Endothelial cell (in vitro differentiated cells): Measurements from ENCODE around the gene MPND. TPM values are rescaled to one million over a fixed set of nuclear protein-coding genes. Genes with fewer than 3 reads are reported as not detected.

Experiments used
- DNase-seq: peaks from one replicate; pipeline ENCODE4 v3.0.0; 2021; ENCODE audit warnings: low spot score
- H3K27ac Mint-ChIP-seq: one replicate; pipeline ENCODE4 v1.8.0; 2021; ENCODE audit warnings: mixed read lengths, inconsistent platforms; ENCODE audit not compliant: unreplicated experiment
- H3K27me3 Mint-ChIP-seq: one replicate; pipeline ENCODE4 v1.8.0; 2021; ENCODE audit warnings: mild to moderate bottlenecking, moderate library complexity, mixed read lengths, inconsistent platforms; ENCODE audit not compliant: unreplicated experiment
- H3K36me3 Mint-ChIP-seq: one replicate; pipeline ENCODE4 v1.8.0; 2021; ENCODE audit warnings: mild to moderate bottlenecking, low read depth, mixed read lengths, inconsistent platforms; ENCODE audit not compliant: unreplicated experiment
- H3K4me1 Mint-ChIP-seq: one replicate; pipeline ENCODE4 v1.8.0; 2021; ENCODE audit warnings: mild to moderate bottlenecking, mixed read lengths, inconsistent platforms; ENCODE audit not compliant: unreplicated experiment
- H3K4me3 Mint-ChIP-seq: one replicate; pipeline ENCODE4 v1.8.0; 2021; ENCODE audit warnings: mild to moderate bottlenecking, mixed read lengths, inconsistent platforms; ENCODE audit not compliant: unreplicated experiment
- H3K9me3 Mint-ChIP-seq: one replicate; pipeline ENCODE4 v1.8.0; 2021; ENCODE audit warnings: mixed read lengths, inconsistent platforms; ENCODE audit not compliant: unreplicated experiment
- CTCF ChIP-seq: fragments of 200-600 bp; sonication (generic); IDR thresholded peaks from one replicate; pipeline ENCODE4 v1.5.0; 2021; ENCODE audit warnings: antibody characterized with exemption; ENCODE audit not compliant: unreplicated experiment
- total RNA-seq: library from RNA; stranded (reverse); fragmentation: NEBNext Ultra II Directional; extraction: Animal tissue kit (Norgen Biotek cat#: 25700); gene quantifications from one replicate; pipeline ENCODE4 v1.2.1, GENCODE V29; 2021; ENCODE audit not compliant: unreplicated experiment

MPND gene
- total RNA-seq, 1 donor from 2014 or later: 18.3 TPM

- no peaks in the 10 kb centered on the region for H3K9me3 Mint-ChIP-seq
- H3K4me1 Mint-ChIP-seq: peaks cover 5% of the 10 kb centered on the region
- H3K27me3 Mint-ChIP-seq: peaks cover 9% of the 10 kb centered on the region
- TF ChIP-seq CTCF: no peak
- peak overlapping the region; percentile 42 for H3K4me3 Mint-ChIP-seq
- no peak for DNase-seq
- peaks cover 43% of the 10 kb centered on the region for H3K36me3 Mint-ChIP-seq
- no peak overlapping the region for H3K27ac Mint-ChIP-seq
Measured at GRCh38 chr19:4319067-4319718, 24.2 kb upstream of the MPND start.

- TF ChIP-seq CTCF: no peak
- Mint-ChIP-seq H3K9me3 (no peaks in the 10 kb centered on the region), H3K27ac (no peak overlapping the region), H3K4me3 (peak overlapping the region; percentile 11), H3K36me3 (peaks cover 45% of the 10 kb centered on the region), H3K27me3 (peaks cover 9% of the 10 kb centered on the region), H3K4me1 (no peaks in the 10 kb centered on the region)
- no peak for DNase-seq
Measured at GRCh38 chr19:4320419-4320818, 22.9 kb upstream of the MPND start.

GRCh38 chr19:4322942-4323665 is 20.3 kb upstream of the MPND start:
- no peaks in the 10 kb centered on the region for H3K9me3 Mint-ChIP-seq

GRCh38 chr19:4323692-4324091 is 19.7 kb upstream of the MPND start:
- Mint-ChIP-seq H3K27ac (no peak overlapping the region), H3K4me1 (no peaks in the 10 kb centered on the region), H3K36me3 (peaks cover 39% of the 10 kb centered on the region), H3K27me3 (peaks cover 11% of the 10 kb centered on the region), H3K4me3 (no peak overlapping the region), H3K9me3 (no peaks in the 10 kb centered on the region)
- no peak for DNase-seq
- TF ChIP-seq CTCF: no peak

More at GRCh38 chr19:4322942-4323665, 20.3 kb upstream of the MPND start:
- H3K4me3 Mint-ChIP-seq: no peak overlapping the region
- peaks cover 11% of the 10 kb centered on the region for H3K27me3 Mint-ChIP-seq
- no peak for DNase-seq
- H3K36me3 Mint-ChIP-seq: peaks cover 45% of the 10 kb centered on the region
- no peaks in the 10 kb centered on the region for H3K4me1 Mint-ChIP-seq
- no peak overlapping the region for H3K27ac Mint-ChIP-seq
- TF ChIP-seq CTCF: no peak

GRCh38 chr19:4324228-4324627 is 19.1 kb upstream of the MPND start:
- DNase-seq: no peak
- H3K9me3 Mint-ChIP-seq: no peaks in the 10 kb centered on the region
- no peak for TF ChIP-seq CTCF
- peaks cover 11% of the 10 kb centered on the region for H3K27me3 Mint-ChIP-seq
- no peak overlapping the region for H3K4me3 Mint-ChIP-seq
- H3K27ac Mint-ChIP-seq: no peak overlapping the region
- H3K36me3 Mint-ChIP-seq: peaks cover 37% of the 10 kb centered on the region
- no peaks in the 10 kb centered on the region for H3K4me1 Mint-ChIP-seq
